Renal pelvis (tissue), 12 donors: ENCODE measurements around the gene GNG8. TPM values are rescaled to one million over a fixed set of nuclear protein-coding genes. Genes with fewer than 3 reads are reported as not detected.

ENCODE experiments used
- DNase-seq: peaks from one replicate; pipeline ENCODE4 v3.0.0-alpha.2; 2013
- long read RNA-seq, 16 experiments: transcript quantifications; one replicate each; lab custom pipeline, GENCODE V29; 2026
- polyA plus RNA-seq, 3 donors: library from polyadenylated mRNA; unstranded; fragments of 120-200 nt; gene quantifications; one replicate each; pipeline ENCODE4 v1.2.1, GENCODE V29; 2013; ENCODE audit not compliant: insufficient read length in 3 of 3

Gene GNG8
- 1 to 10 TPM; 4.4 to 7.3 (median 6.0) TPM for polyA plus RNA-seq
- long read RNA-seq, donor 1: 0 reads
- long read RNA-seq, donor 2, partial matches to known transcripts: 0 of 1 reads
- long read RNA-seq, donor 2, other reads (novel, unspliced or antisense): 0 of 1 reads
- long read RNA-seq, donor 3: 0 reads
- long read RNA-seq, donor 4: 0 reads
- long read RNA-seq, donor 5, partial matches to known transcripts: 0 of 1 reads
- long read RNA-seq, donor 5, other reads (novel, unspliced or antisense): 0 of 1 reads
- long read RNA-seq, donor 6: 0 reads
- long read RNA-seq, donor 7, partial matches to known transcripts: 0 of 1 reads
- long read RNA-seq, donor 7, other reads (novel, unspliced or antisense): 0 of 1 reads
- long read RNA-seq, donor 8: 0 reads
- long read RNA-seq, donor 9: 0 reads
- long read RNA-seq, donor 10: 0 reads
- long read RNA-seq, donor 11, partial matches to known transcripts: 0 of 1 reads
- long read RNA-seq, donor 11, other reads (novel, unspliced or antisense): 0 of 1 reads
- long read RNA-seq, donor 12, partial matches to known transcripts: 0 of 1 reads
- long read RNA-seq, donor 12, other reads (novel, unspliced or antisense): 0 of 1 reads
- long read RNA-seq, donor 13: 0 reads
- long read RNA-seq, donor 14: 0 reads
- long read RNA-seq, donor 15, partial matches to known transcripts: 0 of 4 reads
- long read RNA-seq, donor 15, other reads (novel, unspliced or antisense): 0 of 4 reads
- long read RNA-seq, donor 16: 0 reads

GRCh38 chr19:46635920-46636761, at the start of gene GNG8:
Gene GNG8, minus strand, starts transcription at chr19:46636202. Its CDS starts 1,520 bp downstream, at chr19:46634682.
- DNase-seq: no peak

GRCh38 chr19:46685189-46685588, 49.2 kb upstream of the GNG8 start:
- DNase-seq: no peak

- no peak for DNase-seq
Measured at GRCh38 chr19:46678110-46678732, 42.2 kb upstream of the GNG8 start.

- DNase-seq: peak; percentile 12
Measured at GRCh38 chr19:46674416-46675178, 38.6 kb upstream of the GNG8 start.

GRCh38 chr19:46670813-46671212, 34.8 kb upstream of the GNG8 start:
- DNase-seq: no peak

GRCh38 chr19:46668662-46669061, 32.7 kb upstream of the GNG8 start:
- DNase-seq: no peak

- no peak for DNase-seq
Measured at GRCh38 chr19:46665072-46665471, 29.1 kb upstream of the GNG8 start.

- DNase-seq: peak; percentile 84
Measured at GRCh38 chr19:46661735-46662592, 26.0 kb upstream of the GNG8 start.

- peak; percentile 100 for DNase-seq
Measured at GRCh38 chr19:46661020-46661731, 25.2 kb upstream of the GNG8 start, which contains the start of gene DACT3. Gene DACT3, minus strand, starts transcription at chr19:46661182. Its CDS starts 118 bp downstream, at chr19:46661064.

- peak; percentile 29 for DNase-seq
Measured at GRCh38 chr19:46660551-46661019, 24.6 kb upstream of the GNG8 start.

- DNase-seq: peak; percentile 78
Measured at GRCh38 chr19:46660008-46660517, 24.1 kb upstream of the GNG8 start.

GRCh38 chr19:46659151-46660007, 23.4 kb upstream of the GNG8 start:
- peak; percentile 73 for DNase-seq

GRCh38 chr19:46656541-46656940, 20.5 kb upstream of the GNG8 start:
- no peak for DNase-seq

- DNase-seq: no peak
Measured at GRCh38 chr19:46654621-46655152, 18.7 kb upstream of the GNG8 start.

GRCh38 chr19:46650445-46650844, 14.4 kb upstream of the GNG8 start:
- no peak for DNase-seq

GRCh38 chr19:46648961-46649960, 13.3 kb upstream of the GNG8 start:
- no peak for DNase-seq
